ENCODE measurements around the gene JMJD1C.

- TF ChIP-seq CTCF (IDR thresholded peaks at IDR 0.05; ENCODE audit: low read length) (no peak), EZH2 (optimal IDR thresholded peaks at IDR 0.05; ENCODE audit: low read depth, low read length) (no peak), EZH2phosphoT487 (IDR thresholded peaks at IDR 0.05; ENCODE audit: low read length) (no peak)
These were observed 227.3 kb downstream of the JMJD1C start for GRCh38 chr10:63238501-63238900.

Measured in MM.1S (cell line).